ENCODE results near the gene PNLDC1.
A peak's percentile ranks its signal among the peaks of the same experiment; 100 is the strongest.

Gene PNLDC1, protein sequence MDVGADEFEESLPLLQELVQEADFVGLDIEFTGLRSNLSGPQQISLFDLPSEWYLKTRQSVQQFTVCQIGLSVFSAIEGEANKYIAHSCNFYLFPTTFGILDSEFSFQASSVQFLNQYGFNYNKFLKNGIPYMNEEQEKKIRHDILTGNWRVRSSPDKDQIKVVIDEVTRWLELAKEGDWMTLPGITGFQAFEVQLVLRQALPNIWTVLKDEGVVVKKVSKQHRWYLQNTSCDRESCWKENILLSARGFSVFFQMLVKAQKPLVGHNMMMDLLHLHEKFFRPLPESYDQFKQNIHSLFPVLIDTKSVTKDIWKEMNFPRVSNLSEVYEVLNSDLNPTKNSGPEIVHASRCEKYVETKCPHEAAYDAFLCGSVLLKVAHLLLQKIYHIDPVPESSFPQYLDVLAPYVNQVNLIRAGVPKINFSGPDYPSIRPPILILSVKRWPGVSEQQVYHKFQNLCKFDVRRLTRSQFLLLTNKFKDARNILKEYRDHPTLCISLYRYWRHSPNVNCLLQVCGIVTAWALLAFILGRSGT
- long read RNA-seq, donor 1 = 0 reads
- long read RNA-seq, donor 2 = 0 reads
- long read RNA-seq, donor 3 = 0 reads
- long read RNA-seq, donor 4 = 0 reads
- long read RNA-seq, donor 5 = 0 reads
- long read RNA-seq, donor 6 = 0 reads
- long read RNA-seq, donor 7 = 0 reads
- long read RNA-seq, donor 8 = 0 reads

- DNase-seq = no peak
Observed at GRCh38 chr6:159800141-159800865, at the start of gene PNLDC1. TSS of gene PNLDC1 (plus strand) at chr6:159800276. CDS start at chr6:159800308, 32 bp downstream.

- no peak for DNase-seq
Observed at GRCh38 chr6:159751448-159751847, 48.6 kb upstream of the PNLDC1 start.

- no peak for DNase-seq
Observed at GRCh38 chr6:159753081-159753872, 46.8 kb upstream of the PNLDC1 start.

GRCh38 chr6:159754401-159754800, 45.7 kb upstream of the PNLDC1 start:
- DNase-seq = no peak

DNA sequence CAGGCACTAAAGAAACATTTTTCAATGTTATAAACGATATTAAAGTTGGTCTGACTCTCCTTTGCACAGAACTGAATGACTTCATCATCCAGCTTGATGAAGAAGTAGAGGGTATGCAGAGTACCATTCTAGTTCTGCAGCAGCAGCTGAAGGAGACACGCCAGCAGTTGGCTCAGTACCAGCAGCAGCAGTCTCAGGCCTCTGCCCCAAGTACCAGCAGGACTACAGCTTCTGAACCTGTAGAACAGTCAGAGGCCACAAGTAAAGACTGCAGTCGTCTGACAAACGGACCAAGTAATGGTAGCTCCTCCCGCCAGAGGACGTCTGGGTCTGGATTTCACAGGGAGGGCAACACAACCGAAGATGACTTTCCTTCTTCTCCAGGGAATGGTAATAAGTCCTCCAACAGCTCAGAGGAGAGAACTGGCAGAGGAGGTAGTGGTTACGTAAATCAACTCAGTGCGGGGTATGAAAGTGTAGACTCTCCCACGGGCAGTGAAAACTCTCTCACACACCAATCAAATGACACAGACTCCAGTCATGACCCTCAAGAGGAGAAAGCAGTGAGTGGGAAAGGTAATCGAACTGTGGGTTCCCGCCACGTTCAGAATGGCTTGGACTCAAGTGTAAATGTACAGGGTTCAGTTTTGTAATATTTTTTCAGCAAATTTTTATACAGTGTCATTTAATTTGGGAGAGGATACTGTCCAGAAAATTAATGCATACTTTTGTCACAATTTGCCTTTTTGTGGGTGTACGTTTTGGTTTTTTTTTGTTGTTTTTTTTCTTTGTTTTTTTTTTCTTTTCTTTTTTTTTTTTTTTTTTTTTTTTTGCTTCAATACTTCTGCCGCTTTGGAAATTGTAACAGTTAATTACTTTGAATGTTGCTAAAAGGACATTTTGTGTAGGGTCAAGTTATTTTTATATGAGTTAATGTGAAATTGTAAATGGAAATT, 44.8 kb upstream of the PNLDC1 start:
- no peak for DNase-seq

- no peak for DNase-seq
Observed at GRCh38 chr6:159756508-159756907, 43.6 kb upstream of the PNLDC1 start.

GRCh38 chr6:159758031-159759001, 41.8 kb upstream of the PNLDC1 start:
- no peak for DNase-seq

DNA sequence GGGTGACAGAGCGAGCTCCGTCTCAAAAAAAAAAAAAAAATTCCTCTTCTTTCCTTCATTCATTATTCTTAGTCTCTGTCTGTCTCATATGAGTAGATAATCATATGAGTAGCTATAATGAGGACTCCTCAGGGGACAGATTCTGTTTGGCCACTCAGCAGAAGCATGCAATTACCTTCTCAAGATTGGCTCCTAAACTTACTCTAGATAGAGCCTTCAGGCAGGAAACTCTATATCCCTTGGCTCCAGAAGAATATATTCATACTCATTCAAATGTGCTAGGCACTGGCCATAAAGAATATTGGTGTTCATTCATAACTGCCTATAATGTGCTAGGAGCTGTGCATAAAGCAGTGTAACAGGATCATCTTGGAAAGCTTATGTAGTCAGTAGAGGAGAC, 40.4 kb upstream of the PNLDC1 start:
- no peak for DNase-seq

- DNase-seq = no peak
Observed at GRCh38 chr6:159760602-159761057, 39.4 kb upstream of the PNLDC1 start.

- peak; percentile 73 for DNase-seq
Observed at GRCh38 chr6:159761129-159761872, 38.8 kb upstream of the PNLDC1 start.

DNA sequence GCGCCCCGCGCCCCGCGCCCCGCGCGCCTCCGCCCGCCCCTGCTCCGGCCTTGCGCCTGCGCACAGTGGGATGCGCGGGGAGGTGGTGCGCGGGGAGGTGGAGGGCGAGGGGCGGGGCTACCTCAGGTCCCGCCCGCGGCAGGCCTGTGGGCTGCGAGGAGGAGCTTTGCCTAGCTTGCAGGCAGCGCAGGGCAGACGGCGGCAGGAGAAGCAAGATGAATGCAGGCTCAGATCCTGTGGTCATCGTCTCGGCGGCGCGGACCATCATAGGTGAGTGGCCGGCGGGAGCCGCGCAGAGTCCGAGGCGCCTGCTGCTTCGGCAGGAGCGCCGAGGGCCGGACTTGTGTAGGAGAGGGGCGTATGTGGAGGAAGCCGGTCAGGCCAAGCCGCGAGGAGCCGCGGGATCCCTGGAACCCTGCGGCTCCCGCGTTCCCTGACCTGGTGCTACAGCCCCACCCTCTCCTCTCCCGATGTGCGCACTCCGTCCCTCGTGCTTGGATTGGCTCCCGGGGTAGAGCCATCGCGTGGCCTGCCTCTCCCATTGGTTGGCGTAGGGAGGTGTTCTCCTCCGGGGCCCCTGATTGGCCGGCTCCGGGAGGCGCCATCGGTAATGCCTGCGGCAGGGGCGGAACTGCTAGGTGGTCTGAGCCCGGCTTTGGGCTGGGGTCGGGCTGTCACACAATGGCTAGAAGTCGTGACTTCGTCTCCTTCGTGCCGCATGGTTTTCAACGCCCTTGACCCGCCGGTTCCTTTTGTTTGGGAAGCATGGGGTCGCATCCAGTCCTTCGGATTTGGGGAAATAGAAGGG, 38.0 kb upstream of the PNLDC1 start, which contains the start of gene ACAT2:
Gene ACAT2, plus strand, starts transcription at position 173 of the 808 bp plus-strand sequence. Its CDS starts 43 bp downstream, at position 216.
- peak; percentile 97 for DNase-seq

- no peak for DNase-seq
Observed at GRCh38 chr6:159762681-159763293, 37.3 kb upstream of the PNLDC1 start.

- DNase-seq = no peak
Observed at GRCh38 chr6:159766906-159767305, 33.2 kb upstream of the PNLDC1 start.

- no peak for DNase-seq
Observed at GRCh38 chr6:159769470-159769869, 30.6 kb upstream of the PNLDC1 start.

GRCh38 chr6:159772196-159772595, 27.9 kb upstream of the PNLDC1 start:
- DNase-seq = no peak

DNA sequence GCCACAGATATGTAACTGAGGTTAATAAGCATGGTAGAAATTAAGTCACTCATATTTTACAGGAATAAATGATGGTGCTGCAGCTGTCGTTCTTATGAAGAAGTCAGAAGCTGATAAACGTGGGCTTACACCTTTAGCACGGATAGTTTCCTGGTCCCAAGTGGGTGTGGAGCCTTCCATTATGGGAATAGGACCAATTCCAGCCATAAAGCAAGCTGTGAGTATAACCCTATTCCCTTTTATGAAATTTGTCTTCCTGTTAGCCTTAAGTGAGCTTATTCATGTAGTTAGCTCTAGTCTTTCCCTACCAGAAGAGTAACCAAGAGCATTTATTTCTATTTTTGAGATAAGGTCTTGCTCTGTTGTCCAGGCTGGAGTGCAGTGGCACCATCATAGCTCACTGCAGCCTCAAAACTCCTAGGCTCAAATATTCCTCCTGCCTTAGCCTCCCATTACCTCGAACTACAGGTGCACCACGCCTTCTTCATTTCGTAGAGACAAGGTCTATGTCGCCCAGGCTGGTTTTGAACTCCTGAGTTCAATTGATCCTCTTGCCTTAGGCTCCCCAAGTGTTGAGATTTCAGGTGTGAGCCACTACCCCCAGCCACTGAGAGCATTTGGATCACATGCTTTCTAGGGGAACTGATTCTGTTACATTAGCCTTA, 22.7 kb upstream of the PNLDC1 start:
- DNase-seq = no peak

DNA sequence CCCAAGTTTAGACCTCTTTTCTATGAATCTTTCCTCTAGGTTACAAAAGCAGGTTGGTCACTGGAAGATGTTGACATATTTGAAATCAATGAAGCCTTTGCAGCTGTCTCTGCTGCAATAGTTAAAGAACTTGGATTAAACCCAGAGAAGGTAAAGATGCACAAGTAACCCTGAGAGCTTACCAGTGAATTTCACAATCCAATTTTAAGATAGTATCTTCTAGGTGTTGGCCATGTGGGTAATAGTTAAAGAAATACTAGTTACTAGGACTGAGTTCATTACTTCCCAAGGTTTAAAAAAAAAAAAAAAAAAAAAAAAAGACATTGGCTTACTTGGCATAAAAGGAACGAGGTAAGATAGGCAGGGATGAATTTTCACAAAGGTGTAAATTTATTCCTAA, 21.9 kb upstream of the PNLDC1 start:
- DNase-seq = no peak

All from right kidney (tissue), 9 donors.